Liver (tissue), 9 donors: Measurements from ENCODE around the gene DRAM2. TPM values are rescaled to one million over a fixed set of nuclear protein-coding genes. Genes with fewer than 3 reads are reported as not detected.

Experiments used
- DNase-seq: peaks from one replicate; pipeline ENCODE4 v3.0.0-alpha.2; 2017; ENCODE audit warnings: low spot score
- H3K27ac ChIP-seq, 2 donors: one replicate each; pipeline ENCODE4 v1.7.0; 2013; ENCODE audit warnings: inconsistent platforms in 2 of 2, low read length in 2 of 2, control low read depth in 1 of 2, low read depth in 1 of 2, mild to moderate bottlenecking in 1 of 2
- H3K27me3 ChIP-seq, 4 donors: one replicate each; pipeline versions ENCODE4 v1.6.1 to v1.7.0; 2013; ENCODE audit warnings: low read length in 3 of 4, inconsistent platforms in 1 of 4, mild to moderate bottlenecking in 1 of 4, moderate library complexity in 1 of 4; ENCODE audit not compliant: control insufficient read depth in 4 of 4, insufficient read depth in 4 of 4
- H3K36me3 ChIP-seq, 4 donors: one replicate each; pipeline versions ENCODE4 v1.6.1 to v1.7.0; 2013; ENCODE audit warnings: low read length in 3 of 4, mild to moderate bottlenecking in 3 of 4, low read depth in 1 of 4, moderate library complexity in 1 of 4; ENCODE audit not compliant: control insufficient read depth in 4 of 4, insufficient read depth in 3 of 4
- H3K4me1 ChIP-seq, 4 donors: one replicate each; pipeline versions ENCODE4 v1.6.1 to v1.7.0; 2013; ENCODE audit warnings: low read length in 3 of 4, mild to moderate bottlenecking in 3 of 4, moderate library complexity in 1 of 4; ENCODE audit not compliant: control insufficient read depth in 4 of 4, insufficient read depth in 4 of 4
- H3K4me3 ChIP-seq, 3 donors: one replicate each; pipeline versions ENCODE4 v1.6.1 to v1.7.0; 2013; ENCODE audit warnings: low read length in 3 of 3, control low read depth in 1 of 3, low read depth in 1 of 3, mild to moderate bottlenecking in 1 of 3
- H3K9ac ChIP-seq, 2 donors: one replicate each; pipeline ENCODE4 v1.7.0; 2013; ENCODE audit warnings: low read length in 2 of 2, mild to moderate bottlenecking in 2 of 2, moderate library complexity in 2 of 2, control low read depth in 1 of 2, low read depth in 1 of 2
- H3K9me3 ChIP-seq, 4 donors: one replicate each; pipeline versions ENCODE4 v1.6.1 to v1.7.0; 2013; ENCODE audit warnings: low read length in 3 of 4; ENCODE audit not compliant: control insufficient read depth in 4 of 4
- ATF3 ChIP-seq: IDR thresholded peaks from 2 replicates; pipeline ENCODE4 v1.6.1; 2016; ENCODE audit warnings: antibody characterized with exemption
- CTCF ChIP-seq: fragments of 150-350 bp; IDR thresholded peaks from 2 replicates; pipeline ENCODE4 v1.5.1; 2017; ENCODE audit warnings: improper control_type of control experiment, low read depth, low read length; ENCODE audit not compliant: missing input control
- EGR1 ChIP-seq, 2 donors: IDR thresholded peaks; 2 replicates each; pipeline ENCODE4 v1.6.1; 2016 to 2018; ENCODE audit warnings: antibody characterized with exemption in 2 of 2, low read depth in 2 of 2
- FOXA1 ChIP-seq: IDR thresholded peaks from 2 replicates; pipeline ENCODE4 v1.6.1; 2016; ENCODE audit warnings: antibody characterized with exemption
- FOXA2 ChIP-seq: IDR thresholded peaks from 2 replicates; pipeline ENCODE4 v1.6.1; 2016; ENCODE audit warnings: antibody characterized with exemption
- GABPA ChIP-seq, 2 donors: IDR thresholded peaks in 1 of 2; conservative IDR thresholded peaks in 1 of 2; 2 replicates each; pipeline ENCODE4 v1.6.1; 2016; ENCODE audit warnings: antibody characterized with exemption in 2 of 2, mild to moderate bottlenecking in 1 of 2, moderate library complexity in 1 of 2
- HNF4A ChIP-seq, 2 donors: conservative IDR thresholded peaks; 2 replicates each; pipeline ENCODE4 v1.6.1; 2016; ENCODE audit warnings: antibody characterized with exemption in 2 of 2, mild to moderate bottlenecking in 2 of 2
- HNF4G ChIP-seq: IDR thresholded peaks from 2 replicates; pipeline ENCODE4 v1.6.1; 2016; ENCODE audit warnings: antibody characterized with exemption
- MAX ChIP-seq: IDR thresholded peaks from 2 replicates; pipeline ENCODE4 v1.6.1; 2016; ENCODE audit warnings: antibody characterized with exemption
- NR2F2 ChIP-seq: IDR thresholded peaks from 2 replicates; pipeline ENCODE4 v1.6.1; 2016; ENCODE audit warnings: antibody characterized with exemption
- RAD21 ChIP-seq, 2 donors: IDR thresholded peaks; 2 replicates each; pipeline ENCODE4 v1.6.1; 2016; ENCODE audit warnings: antibody characterized with exemption in 2 of 2, mild to moderate bottlenecking in 2 of 2
- TAF1 ChIP-seq: conservative IDR thresholded peaks from 2 replicates; pipeline ENCODE4 v1.6.1; 2016; ENCODE audit warnings: antibody characterized with exemption, mild to moderate bottlenecking
- WGBS: extraction: QIAGEN DNeasy Blood & Tissue Kit; methylation state at CpG from one replicate; pipeline ENCODE4 v1.1.7; 2013; 5-methylcytosine and 5-hydroxymethylcytosine counted together
- polyA plus RNA-seq, 2 donors: library from polyadenylated mRNA; stranded (reverse) in 1 of 2; unstranded in 1 of 2; fragments of 200-250 nt in 1 of 2; fragments of >200 nt in 1 of 2; fragmentation: Nextera tagmentation in 1 of 2; extraction: Ambion mirVana in 1 of 2; gene quantifications; one replicate each; pipeline versions ENCODE4 v1.2.1 to v1.2.3, GENCODE V29; 2013 to 2015
- total RNA-seq, 2 donors: library from RNA; depleted of rRNA; stranded (reverse); fragments of >200 nt; gene quantifications; one replicate each; pipeline ENCODE4 v1.2.3, GENCODE V29; 2014
- donor health status: healthy.
- donor health status: healthy.
- donor health status: healthy.
- donor health status: healthy.
- donor health status: healthy.

The DRAM2 gene
- total and polyA plus RNA-seq, 4 donors, result 15.7 to 33.9 (median 19.8) TPM

- TF ChIP-seq CTCF, result no peak
- TF ChIP-seq HNF4A (conservative IDR thresholded peaks at IDR 0.05), result peak; percentile 70 to 71
- TF ChIP-seq ATF3, result no peak
- no peak for TF ChIP-seq TAF1
- no peak for TF ChIP-seq GABPA (IDR thresholded peaks at IDR 0.05 in 1 of 2, conservative IDR thresholded peaks at IDR 0.05 in 1 of 2)
- peak; percentile 49 for TF ChIP-seq FOXA1
- no peak for TF ChIP-seq MAX
Observed at GRCh38 chr1:111142356-111142975, 2.6 kb upstream of the DRAM2 start (continued).

GRCh38 chr1:111141245-111142220 lies 1.6 kb upstream of the DRAM2 start:
- WGBS, result 17% methylated on average over 5 of the region's 5 CpGs
- DNase-seq, result no peak
- peaks cover 4 to 59% (median 50%) of the 10 kb centered on the region in 4 donors for H3K4me1 ChIP-seq
- TF ChIP-seq MAX, result no peak
- peak in 1 of 2 donors; percentile 61 for TF ChIP-seq HNF4A (conservative IDR thresholded peaks at IDR 0.05)
- TF ChIP-seq NR2F2, result no peak
- TF ChIP-seq FOXA2, result no peak
- no peak for TF ChIP-seq HNF4G
- H3K9ac ChIP-seq, result peak overlapping the region; percentile 37 to 55
- H3K27me3 ChIP-seq, result no peaks in the 10 kb centered on the region
- no peaks in the 10 kb centered on the region for H3K36me3 ChIP-seq
- H3K4me3 ChIP-seq, result peak overlapping the region; percentile 75 to 98 (median 86)
- no peaks in the 10 kb centered on the region for H3K9me3 ChIP-seq
- peak overlapping the region; percentile 98 to 99 for H3K27ac ChIP-seq

DNA sequence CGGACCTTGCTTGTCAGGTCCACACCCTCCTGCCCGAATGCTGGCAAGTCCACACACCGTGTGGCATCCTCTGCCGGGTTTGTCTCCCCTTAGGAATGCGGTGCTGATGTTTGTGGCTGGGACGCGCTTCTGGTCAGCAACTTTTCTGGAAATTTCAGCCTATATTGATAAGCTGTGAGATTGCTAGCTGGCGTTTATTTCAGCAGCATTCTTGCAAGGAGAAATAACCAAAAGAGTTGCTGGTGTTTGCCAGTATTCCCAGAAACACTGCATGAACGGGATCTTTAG lies 731 bp upstream of the DRAM2 start:
- no peak for DNase-seq
- Histone ChIP-seq H3K9ac (peak overlapping the region; percentile 77 to 97), H3K4me1 (peaks cover 4 to 51% (median 46%) of the 10 kb centered on the region in 4 donors), H3K27me3 (no peaks in the 10 kb centered on the region), H3K4me3 (peak overlapping the region; percentile 75 to 98 (median 86)), H3K9me3 (no peaks in the 10 kb centered on the region), H3K27ac (peak overlapping the region; percentile 98 to 99), H3K36me3 (no peaks in the 10 kb centered on the region)
- no peak for TF ChIP-seq RAD21 (IDR thresholded peaks at IDR 0.05)
- TF ChIP-seq EGR1 (IDR thresholded peaks at IDR 0.05; ENCODE audit: low read depth in 2 of 2), result no peak
- peak in 1 of 2 donors; percentile 73 for TF ChIP-seq HNF4A (conservative IDR thresholded peaks at IDR 0.05)
- under 1% methylated on average over 9 of the region's 9 CpGs for WGBS
